ENCODE data around the gene JAK1.

Gene JAK1

DNA sequence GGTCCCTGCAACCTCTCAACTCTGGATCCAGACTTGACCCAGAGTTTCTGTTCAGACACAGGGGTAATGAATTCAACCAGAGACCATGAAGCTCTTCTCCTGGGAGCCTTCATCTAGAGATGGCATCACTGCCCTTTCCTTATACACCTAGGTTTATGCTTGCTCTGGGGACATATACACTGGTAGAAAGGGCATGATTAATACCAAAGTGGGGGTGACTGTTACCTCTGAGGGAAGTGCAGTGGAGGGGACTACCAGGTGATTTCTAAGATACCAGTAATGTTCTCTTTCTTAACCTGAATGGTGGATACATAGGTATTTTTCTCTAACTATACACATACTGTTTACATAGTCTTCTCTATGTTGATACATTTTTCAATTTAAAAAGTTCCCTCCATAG lies 48.4 kb downstream of the JAK1 start:
- no peak for DNase-seq

DNA sequence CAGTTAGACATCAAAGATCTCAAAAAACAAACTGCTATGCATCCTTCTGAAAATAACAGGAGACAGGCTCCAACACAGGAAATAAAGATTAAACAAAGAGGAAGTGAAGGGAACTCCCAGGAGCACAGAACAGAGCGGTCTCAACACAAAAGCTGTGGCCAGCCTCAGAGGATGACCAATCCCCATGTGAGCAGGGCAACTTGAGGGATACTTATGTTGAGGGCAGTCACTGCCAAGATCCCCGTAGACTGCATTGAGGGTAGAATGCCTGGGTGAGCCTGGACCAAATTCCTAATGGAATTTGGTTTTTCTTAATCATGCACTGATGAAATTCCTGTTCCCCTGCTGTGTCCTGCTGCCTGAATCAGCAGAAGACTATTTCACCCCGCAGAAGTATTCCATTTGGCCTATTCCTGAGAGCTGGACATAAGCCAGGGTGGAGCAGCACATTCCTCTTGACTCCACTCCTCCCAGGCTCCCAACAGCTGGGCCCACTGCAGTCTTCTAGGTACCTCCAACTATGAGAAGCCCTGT lies 49.0 kb downstream of the JAK1 start:
- DNase-seq = no peak

DNA sequence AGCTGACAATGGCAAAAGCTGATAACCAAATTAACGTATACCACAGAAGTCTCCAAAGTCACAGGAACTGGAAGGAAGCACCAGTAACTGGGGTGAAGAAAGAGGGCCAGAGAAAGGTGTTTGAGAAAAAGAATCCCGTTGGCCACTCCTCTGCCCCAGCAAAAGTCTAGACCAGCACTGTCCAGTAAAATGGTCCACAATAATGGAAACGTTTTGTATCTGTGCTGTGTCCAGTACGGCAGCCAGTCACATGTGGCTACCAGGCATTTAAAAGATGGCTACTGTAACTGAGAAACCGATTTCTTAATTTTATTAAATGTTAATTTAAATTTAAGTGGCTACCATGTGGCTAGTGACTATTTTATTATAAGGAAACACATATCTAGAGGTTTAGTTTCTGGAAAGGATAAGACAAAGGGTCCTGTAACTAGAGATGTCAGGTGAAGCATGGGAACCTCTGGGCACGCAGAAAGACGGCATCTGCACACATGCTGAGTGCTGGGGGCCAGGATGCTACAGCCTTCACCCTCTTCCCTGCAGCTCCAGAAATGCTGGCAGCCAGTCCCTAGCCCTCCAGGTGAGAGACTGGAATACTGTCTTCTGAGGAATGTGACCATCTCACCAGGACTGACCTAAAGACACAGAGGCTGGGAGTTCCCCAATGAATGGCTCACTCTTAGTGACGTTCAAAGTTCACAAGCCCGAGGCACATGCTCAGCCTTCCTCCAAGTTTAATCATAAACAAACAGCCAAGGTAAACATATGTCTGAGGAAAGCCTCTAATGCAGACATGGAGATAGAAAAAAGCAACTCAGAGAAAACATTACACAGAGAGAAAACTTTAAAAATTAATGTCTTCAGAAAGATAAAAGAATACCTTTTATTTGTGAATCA lies 50.7 kb downstream of the JAK1 start:
- no peak for DNase-seq

DNA sequence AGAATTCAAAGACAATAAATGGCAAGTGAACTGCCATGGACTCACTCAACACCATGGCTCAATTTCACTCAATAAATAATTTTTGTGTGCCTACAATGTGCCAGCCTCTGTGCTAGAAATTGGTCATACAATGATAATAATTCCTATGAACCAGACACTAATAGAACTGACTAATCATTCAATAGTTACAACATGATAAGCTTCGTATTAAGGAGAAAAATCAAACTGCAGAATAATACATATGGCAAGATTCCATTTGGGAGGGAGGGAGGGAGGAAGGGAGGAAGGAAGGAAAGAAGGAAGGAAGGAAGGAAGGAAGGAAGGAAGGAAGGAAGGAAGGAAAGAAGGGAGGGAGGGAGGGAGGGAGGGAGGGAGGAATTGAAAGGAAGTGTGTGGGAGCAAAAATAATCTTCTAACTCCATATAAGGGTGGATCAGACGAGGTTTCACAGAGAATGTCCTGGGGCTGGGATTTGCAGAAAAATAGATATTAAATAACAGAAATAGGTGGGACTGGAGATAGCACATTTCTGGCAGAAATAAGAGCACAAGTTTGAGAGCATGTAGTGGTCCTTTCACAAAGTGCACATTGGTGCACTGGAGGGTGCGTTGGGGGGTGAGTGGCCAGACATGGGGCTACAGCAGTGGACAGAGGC lies 52.9 kb downstream of the JAK1 start:
- no peak for DNase-seq

DNA sequence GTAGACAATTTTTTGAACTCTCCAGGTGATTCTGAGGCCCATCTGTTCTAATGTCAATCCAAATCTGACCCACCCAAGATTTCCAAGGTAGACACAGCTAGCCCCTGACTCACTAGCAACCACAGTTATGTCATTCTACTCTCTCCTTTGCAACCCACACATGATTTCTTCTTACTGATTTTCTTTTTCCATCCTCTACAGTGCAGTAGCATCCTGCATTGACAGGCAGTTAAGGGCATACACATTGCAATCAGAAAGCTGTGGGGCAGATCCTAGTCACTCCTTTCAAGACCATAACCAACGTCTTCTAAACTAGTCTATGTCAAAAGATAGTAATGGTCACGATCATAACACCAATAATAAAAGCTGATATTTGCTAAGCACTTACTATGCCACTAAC lies 54.2 kb downstream of the JAK1 start:
- DNase-seq = no peak

DNA sequence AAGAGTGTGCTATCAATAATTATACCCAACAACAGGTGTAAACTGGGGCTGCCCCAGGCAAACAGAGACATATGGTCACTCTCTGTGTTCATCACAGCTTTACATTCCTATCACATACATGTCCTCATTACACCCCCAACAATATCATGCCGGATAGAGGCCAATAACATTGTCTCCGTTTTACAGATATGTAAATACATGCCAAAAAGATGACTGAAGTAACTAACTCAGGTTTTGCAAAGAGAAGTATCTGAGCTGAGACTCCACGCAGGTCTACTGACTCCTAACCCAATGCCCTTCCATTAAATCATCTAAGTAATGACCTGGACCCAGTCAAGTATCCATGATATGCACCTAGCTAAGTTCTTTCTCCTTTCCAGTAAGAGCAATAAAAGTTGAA lies 55.0 kb downstream of the JAK1 start:
- no peak for DNase-seq

DNA sequence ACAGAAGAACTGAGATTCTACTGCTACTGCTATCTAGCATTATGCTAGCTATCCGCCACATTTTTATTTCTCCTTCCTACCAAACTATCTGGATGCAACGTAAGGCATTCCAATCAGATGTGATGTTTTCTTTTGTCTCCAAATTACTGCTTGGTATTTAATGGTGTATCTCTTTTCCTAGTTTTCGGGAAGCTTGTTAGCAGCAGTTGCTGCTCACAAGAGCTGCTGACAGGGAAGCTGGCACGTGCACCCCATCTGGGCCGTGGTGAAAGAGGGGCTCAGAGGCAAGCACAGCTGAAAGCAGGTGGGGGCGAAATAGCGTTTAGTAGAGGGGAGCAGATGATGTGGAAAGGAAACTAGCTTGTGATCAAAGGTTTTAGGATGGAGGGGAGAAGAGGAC lies 57.3 kb downstream of the JAK1 start:
- DNase-seq = no peak

DNA sequence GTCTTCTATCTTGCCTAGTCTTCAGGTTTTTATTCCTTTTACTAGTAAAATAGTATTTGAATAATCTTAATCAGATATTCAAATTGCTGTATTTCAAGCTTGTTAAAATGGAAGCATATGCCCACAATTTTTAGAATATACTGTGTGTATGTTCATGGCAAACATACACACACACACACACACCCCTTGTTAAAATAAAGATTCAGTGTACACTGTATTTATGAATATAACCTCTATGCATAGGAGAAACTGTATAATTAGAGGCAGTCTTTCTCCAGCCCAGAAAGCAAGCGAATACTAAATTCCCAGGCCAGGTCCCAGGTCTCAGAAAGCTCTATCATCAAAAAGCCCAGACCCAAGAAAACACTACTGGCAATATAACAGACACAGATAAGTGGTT lies 57.8 kb downstream of the JAK1 start:
- no peak for DNase-seq

DNA sequence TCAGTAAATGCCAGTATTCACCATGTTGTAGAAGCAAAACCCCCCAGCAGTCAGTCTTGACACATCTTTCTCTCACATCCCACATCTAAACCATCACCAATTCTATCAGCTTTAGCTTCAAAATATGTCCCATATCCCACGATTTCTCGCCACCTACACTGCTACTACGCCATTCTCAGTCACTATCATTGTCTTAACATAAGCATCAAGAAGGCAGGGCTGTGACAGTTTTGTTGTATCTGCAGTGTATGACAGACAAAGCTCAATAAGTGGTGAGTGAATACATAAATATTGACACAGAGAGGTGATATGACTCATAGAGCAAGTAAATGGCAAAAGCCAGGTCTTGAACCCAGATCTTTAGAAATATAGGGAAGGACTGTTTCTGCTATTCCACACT lies 59.9 kb downstream of the JAK1 start:
- DNase-seq = no peak

DNA sequence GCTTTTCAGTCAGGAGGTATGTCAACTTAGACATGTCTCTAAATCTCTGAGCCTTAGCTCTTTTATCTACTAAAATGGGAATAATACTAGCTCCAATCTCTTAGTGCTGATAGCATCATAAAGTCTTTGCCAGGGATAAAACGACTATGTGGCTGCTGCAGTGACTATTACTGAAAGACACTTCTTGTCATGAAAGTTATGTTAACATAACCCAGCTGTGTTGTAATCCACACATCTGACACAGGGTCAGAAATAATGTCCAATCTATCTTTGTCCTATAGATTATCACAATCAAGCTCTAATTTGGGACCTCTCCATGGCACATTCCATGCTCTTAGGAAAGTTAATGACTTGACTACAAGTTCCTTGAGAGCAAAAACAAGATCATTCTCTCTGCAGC lies 62.8 kb downstream of the JAK1 start:
- DNase-seq = no peak

DNA sequence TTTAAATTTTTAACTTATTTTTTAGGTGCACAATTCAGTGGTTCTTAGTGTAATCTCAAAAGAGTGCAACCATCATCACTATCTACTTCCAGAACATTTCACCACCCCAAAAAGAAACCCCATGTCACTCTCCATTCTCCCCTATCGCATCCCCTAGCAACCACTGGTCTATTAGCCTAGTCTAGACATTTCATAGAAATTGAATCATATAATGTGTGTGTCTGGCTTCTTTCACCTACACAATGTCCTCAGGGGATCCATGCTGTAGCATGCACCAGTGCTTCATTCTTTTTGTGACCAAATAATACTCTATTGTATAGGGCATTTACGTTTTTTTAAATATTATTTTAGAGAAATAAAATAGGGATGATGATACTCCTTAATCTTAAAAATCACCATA lies 64.7 kb downstream of the JAK1 start:
- DNase-seq = no peak

DNA sequence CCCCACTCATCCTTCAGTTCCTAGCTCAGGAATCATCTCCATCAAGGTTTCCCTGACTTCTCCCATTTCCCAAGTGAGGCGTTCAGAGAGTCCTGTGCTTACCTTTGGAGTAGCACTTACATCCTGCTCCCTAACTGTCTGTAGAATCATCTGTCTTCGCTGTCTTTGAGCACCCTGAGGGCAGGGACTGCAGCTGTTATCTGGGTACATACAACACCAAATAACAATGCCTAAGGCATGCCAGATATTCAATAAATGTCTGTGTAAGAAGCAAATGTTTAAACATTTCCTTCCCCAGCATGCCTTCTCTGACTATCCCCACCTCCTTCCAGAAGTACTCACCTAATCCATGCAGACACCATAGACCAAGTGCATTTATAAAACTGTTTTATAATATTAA lies 65.4 kb downstream of the JAK1 start:
- no peak for DNase-seq

DNA sequence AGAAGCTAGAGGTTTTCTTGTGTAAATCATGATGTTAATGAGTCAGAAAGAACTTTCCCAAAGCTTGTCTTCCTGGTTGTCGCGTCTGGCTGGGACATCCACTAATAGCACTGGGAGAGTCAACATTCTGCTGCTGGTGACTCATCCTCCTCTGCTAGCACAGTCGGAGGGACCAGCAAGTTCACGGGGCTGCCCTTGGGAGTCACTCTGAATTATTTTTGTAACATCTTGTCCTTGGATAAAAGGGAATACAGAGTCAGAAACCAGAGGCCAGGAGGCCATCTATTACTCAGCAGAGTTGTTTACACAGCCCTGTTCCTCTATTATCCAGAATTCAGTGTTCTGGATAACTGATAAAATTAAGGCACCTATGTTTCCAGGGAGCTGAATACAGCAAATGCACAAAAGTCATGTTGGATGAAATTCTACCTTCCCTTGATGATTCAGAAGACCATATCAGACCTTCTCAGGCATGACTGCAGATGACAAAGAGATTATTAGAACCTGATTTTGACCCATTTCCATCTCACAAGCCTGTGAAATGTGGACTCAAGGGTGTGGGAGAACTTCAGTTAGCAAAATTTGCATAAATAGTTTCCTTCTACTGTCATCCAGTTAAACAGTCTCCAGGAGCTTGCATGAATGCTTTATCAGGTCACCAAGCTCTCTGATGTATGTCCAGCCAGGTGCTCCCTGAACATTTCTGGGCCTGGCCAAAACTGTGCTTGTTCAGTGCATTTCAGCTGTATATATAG lies 68.1 kb downstream of the JAK1 start:
- DNase-seq = peak; percentile 44

DNA sequence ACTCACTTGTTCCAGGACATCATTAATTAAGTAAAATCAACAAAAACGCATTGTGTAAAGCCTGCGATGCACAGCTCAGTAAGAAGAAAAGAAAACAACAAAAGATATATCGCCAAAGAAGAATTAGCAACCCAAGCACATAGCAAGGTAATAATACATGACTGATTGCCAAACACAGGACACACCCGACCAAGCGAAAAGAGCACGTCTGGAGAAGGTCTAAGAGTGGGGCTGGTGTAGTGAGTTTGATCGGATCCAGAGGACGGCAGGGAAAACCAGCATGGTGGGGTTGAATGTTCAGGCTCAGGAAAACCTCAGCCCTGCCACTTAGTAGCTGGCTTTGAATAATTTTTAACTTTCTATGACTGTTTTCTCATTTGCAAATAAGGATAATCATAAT lies 69.8 kb downstream of the JAK1 start:
- DNase-seq = no peak

DNA sequence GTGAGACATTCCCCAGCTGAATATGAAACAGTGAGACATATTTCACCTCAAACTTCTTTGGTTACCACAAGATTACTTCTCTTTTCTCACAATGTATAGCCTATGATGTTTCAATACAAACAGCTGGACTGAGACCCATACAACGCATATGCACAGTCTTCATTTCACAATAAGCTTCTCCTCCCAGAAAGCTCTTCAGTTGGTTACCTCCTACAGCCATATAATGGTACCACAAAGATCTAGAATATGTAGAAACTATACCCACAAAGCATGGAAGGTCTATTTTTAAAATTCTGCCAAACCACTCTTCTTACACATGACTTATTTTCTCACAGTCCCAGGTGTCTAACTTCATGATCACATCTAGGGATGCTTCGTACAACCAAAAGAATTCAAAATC lies 70.8 kb downstream of the JAK1 start:
- no peak for DNase-seq

DNA sequence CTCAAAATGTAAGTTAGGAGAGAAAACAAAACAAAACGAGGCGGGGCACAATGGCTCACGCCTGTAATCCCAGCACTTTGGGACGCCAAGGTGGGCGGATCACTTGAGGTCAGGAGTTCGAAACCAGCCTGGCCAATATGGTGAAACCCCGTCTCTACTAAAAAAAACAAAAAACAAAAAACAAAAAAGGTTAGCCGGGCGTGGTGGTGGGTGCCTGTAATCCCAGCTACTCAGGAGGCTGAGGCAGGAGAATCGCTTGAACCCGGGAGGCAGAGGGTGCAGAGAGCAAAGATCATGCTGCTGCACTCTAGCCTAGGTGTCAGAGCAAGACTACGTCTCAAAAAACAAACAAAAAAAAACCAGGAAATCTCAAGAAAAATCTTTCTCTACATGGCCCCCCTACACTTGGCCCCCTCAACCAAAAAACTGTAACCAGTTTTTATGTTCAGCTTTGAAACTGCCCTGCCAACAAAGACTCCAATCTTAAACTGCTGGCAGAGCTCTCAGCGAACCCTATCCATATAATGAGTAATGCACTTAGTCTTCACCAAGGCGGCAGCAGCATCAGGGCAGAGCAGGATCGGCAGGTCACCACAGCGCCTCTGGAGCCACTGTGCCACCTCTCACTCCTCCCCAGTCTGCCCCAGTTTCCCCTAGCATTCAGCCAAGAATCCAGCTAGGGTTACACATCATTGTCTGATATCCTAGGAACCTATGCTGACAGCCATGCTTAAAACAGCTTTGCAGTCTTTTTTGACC lies 71.7 kb downstream of the JAK1 start:
- DNase-seq = no peak

DNA sequence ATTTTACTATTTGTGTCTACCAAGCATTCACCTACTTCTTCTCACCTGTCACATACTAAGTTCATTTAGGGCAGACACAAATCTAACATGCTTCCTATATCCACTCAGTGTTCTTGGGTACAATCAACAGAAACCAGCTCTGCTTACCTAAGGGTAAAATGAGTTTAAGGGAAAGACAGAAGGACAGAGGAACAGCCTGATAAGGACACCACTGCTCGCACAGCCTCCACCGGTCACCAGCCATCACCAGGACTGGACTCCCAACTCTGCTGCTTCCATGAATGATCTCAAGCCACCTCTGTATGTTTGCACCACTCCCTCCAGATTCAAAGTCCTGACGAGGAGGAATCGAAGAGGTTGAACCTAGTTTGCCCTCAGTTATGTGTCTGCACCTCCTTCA lies 72.4 kb downstream of the JAK1 start:
- DNase-seq = no peak

DNA sequence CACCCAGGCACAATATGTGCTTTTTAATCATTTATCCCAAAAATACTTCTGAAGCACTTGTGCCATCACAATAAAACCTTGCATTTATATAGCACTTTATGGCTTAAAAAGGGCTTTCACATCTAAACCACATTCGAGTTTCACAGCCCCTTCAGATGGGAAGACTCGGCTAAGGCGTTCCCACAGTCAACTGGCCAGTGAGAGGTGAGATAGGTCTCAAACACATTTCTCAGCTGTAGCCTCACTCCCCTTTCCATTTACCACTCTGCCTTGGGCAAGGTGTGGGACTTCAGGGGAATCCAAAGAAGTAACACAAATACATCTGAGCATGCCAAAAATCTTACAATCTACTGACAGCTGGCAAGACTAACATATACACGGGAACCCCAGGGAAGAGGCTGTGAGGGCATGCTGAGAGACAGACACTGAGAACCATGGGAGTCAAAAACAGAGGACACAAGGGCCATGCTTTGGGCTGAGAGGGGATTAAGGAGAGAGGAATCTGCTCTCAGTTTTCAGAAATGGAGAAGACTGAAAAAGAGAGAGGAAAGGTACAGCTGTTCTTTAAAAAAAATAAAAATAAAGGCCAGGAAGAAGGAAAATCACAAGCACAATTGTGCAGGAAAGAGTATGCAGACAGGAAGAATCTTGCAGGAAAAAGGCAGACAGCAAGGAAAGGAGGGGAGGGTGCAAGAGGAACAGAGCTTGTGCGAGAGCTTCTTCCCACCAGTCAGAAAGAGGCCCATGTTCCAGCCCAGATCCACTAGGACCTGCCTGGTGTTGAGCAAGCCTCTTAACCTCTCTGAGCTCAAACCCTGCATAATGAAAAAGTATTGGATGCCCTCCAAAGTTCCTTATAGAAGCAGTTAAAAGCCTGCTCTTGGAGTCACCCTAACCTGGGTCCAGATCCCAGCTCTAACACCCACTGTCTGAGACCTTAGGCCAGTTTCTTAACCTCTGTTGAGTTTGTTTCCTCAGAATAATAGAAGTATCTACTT lies 73.5 kb downstream of the JAK1 start:
- no peak for DNase-seq

DNA sequence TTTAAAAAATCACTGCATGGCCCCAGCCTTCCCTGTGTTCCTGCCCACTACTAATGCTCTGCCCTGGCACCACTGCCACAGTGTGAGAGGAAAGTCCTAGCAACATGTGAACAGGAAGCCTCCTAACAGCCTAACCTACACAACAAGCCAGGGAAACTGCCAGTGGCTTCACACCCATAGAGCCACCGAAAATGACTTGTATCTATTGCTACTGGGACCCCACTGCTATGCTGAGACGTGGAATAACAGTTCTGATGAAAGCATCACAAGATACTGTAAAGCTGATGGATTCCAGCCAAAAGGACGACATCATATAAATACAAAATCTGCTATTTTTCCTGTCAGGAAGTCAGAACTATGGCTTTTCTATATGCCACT lies 74.9 kb downstream of the JAK1 start:
- DNase-seq = no peak

DNA sequence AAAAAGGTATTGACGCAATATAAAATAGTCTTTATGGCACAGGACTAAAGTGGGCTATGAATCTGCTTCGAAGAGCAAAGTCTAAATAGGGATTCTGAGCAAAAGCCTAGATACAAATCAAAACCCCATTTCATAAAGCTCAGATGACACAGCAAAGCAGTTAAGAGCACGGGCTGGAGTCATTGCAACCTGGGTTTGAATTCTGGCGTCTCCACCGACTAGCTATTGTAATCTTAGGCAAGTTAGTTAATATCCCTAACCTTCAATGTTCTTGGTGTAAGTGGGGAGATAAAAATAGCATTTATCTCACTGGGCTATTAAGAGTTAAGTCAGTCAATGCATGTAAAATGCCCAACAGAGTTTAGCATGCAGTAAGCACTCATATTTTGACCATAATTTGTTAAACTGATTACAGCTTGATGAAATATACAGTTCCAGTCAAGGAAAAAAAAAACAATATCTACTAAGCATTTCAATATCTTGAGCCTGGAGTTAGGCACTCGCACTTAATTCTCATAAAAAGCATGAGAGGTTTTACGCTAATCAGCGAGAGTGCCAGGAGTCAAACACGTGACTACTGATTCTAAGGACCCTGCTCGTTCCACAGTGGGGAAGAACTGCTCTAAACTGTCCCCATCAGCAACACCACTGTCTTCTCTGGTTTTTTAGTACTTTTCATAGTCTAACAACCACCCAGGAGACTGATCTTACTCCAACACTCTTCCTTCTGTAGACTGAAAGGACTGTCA lies 75.5 kb downstream of the JAK1 start:
- DNase-seq = no peak
